IMR-90 (cell line): ENCODE results near the gene C1QTNF9B. TPM values are rescaled to one million over a fixed set of nuclear protein-coding genes. Genes with fewer than 3 reads are reported as not detected.
"Not testable (repeated sequence)": the region's sequence is repeated elsewhere in the genome, so short reads cannot be mapped to it uniquely, and the experiment has no call there.

ENCODE experiments used
- ATAC-seq: fragments of 200-7000 bp; cut with Tn5 transposase; 2 replicates; pipeline ENCODE4 v1.9.1; 2020; ENCODE audit warnings: low read depth, mild to moderate bottlenecking, moderate library complexity
- BruUV-seq: library from RNA; stranded (reverse); fragments of 400-500 nt; replicated peaks from 2 replicates; lab custom pipeline; 2021; lab: Mats Ljungman, UMichigan
- CTCF ChIA-PET: fragments of 300-600 bp; formaldehyde crosslinking; extraction: SDS; loops from one replicate; lab custom pipeline; 2021; ENCODE audit warnings: antibody characterized with exemption; lab: Yijun Ruan, JAX
- POLR2A ChIA-PET: fragments of 300-600 bp; sonication (Branson Sonifier 250); formaldehyde crosslinking; loops from one replicate; lab custom pipeline; 2022; ENCODE audit warnings: antibody characterized with exemption; ENCODE audit not compliant: unreplicated experiment; lab: Charles Lee
- DNase-seq: peaks from one replicate; pipeline ENCODE4 v3.0.0; 2013
- H2AFZ ChIP-seq: replicated peaks from 2 replicates; pipeline ENCODE3; 2013; ENCODE audit warnings: low read length, mild to moderate bottlenecking; ENCODE audit not compliant: poor library complexity
- H2AK5ac ChIP-seq: 2 replicates; pipeline ENCODE4 v1.6.1; 2013; ENCODE audit warnings: low read depth, low read length, inconsistent platforms
- H2AK9ac ChIP-seq: replicated peaks from 2 replicates; pipeline ENCODE3; 2013; ENCODE audit warnings: mild to moderate bottlenecking, low read depth, low read length, moderate library complexity; ENCODE audit not compliant: poor library complexity
- H2BK120ac ChIP-seq: 2 replicates; pipeline ENCODE4 v1.6.1; 2013; ENCODE audit warnings: low read depth, low read length, inconsistent platforms
- H2BK15ac ChIP-seq: 3 replicates; pipeline ENCODE4 v1.6.1; 2013; ENCODE audit warnings: low read depth, low read length, inconsistent platforms
- H2BK20ac ChIP-seq: 2 replicates; pipeline ENCODE4 v1.6.1; 2013; ENCODE audit warnings: low read depth, mild to moderate bottlenecking, inconsistent platforms, low read length, moderate library complexity
- H2BK5ac ChIP-seq: 2 replicates; pipeline ENCODE4 v1.6.1; 2013; ENCODE audit warnings: mild to moderate bottlenecking, low read depth, low read length, inconsistent platforms; ENCODE audit not compliant: poor library complexity, severe bottlenecking
- H3K14ac ChIP-seq: replicated peaks from 2 replicates; pipeline ENCODE4 v1.6.1; 2013; ENCODE audit warnings: low read depth, low read length, inconsistent platforms
- H3K18ac ChIP-seq: 2 replicates; pipeline ENCODE4 v1.6.1; 2013; ENCODE audit warnings: low read depth, low read length, control low read depth
- H3K23ac ChIP-seq: 2 replicates; pipeline ENCODE4 v1.6.1; 2013; ENCODE audit warnings: low read depth, low read length, inconsistent platforms
- H3K27ac ChIP-seq: 2 replicates; pipeline ENCODE4 v1.5.1; 2013; ENCODE audit warnings: mild to moderate bottlenecking, control low read depth, low read length; ENCODE audit not compliant: insufficient read depth
- H3K27me3 ChIP-seq: 2 replicates; pipeline ENCODE4 v1.6.1; 2013; ENCODE audit warnings: low read length; ENCODE audit not compliant: control insufficient read depth, insufficient read depth
- H3K36me3 ChIP-seq: 2 replicates; pipeline ENCODE4 v1.6.1; 2013; ENCODE audit warnings: low read length, mixed read lengths; ENCODE audit not compliant: control insufficient read depth, insufficient read depth
- H3K4ac ChIP-seq: 2 replicates; pipeline ENCODE4 v1.6.1; 2013; ENCODE audit warnings: low read depth, low read length, inconsistent platforms
- H3K4me1 ChIP-seq: 2 replicates; pipeline ENCODE4 v1.6.1; 2013; ENCODE audit warnings: low read length, mixed read lengths; ENCODE audit not compliant: control insufficient read depth, insufficient read depth
- H3K4me2 ChIP-seq: 2 replicates; pipeline ENCODE4 v1.6.1; 2013; ENCODE audit warnings: low read depth, mild to moderate bottlenecking, control low read depth, low read length, moderate library complexity
- H3K4me3 ChIP-seq: 2 replicates; pipeline ENCODE4 v1.5.1; 2013; ENCODE audit warnings: low read depth, mild to moderate bottlenecking, control low read depth, low read length, moderate library complexity; ENCODE audit not compliant: insufficient read depth
- H3K56ac ChIP-seq: 2 replicates; pipeline ENCODE4 v1.6.1; 2013; ENCODE audit warnings: low read length, inconsistent platforms; ENCODE audit not compliant: insufficient read depth; ENCODE audit errors: extremely low read depth
- H3K79me1 ChIP-seq, 2 experiments: 2 replicates each; pipeline ENCODE4 v1.6.1; 2013; ENCODE audit warnings: low read length in 2 of 2, inconsistent platforms in 1 of 2, low read depth in 1 of 2
- H3K9ac ChIP-seq: 2 replicates; pipeline ENCODE4 v1.6.1; 2013; ENCODE audit warnings: low read depth, low read length, control low read depth
- H3K9me1 ChIP-seq: 2 replicates; pipeline ENCODE4 v1.6.1; 2013; ENCODE audit warnings: low read length, inconsistent platforms; ENCODE audit not compliant: insufficient read depth
- H3K9me3 ChIP-seq: 2 replicates; pipeline ENCODE4 v1.6.1; 2013; ENCODE audit warnings: low read length; ENCODE audit not compliant: control insufficient read depth, insufficient read depth
- H4K20me1 ChIP-seq: 2 replicates; pipeline ENCODE4 v1.6.1; 2013; ENCODE audit warnings: low read length, inconsistent platforms; ENCODE audit not compliant: insufficient read depth
- H4K5ac ChIP-seq: 2 replicates; pipeline ENCODE4 v1.6.1; 2013; ENCODE audit warnings: mild to moderate bottlenecking, low read depth, low read length, control low read depth
- H4K8ac ChIP-seq, 2 experiments: 2 replicates each; pipeline ENCODE4 v1.6.1; 2013; ENCODE audit warnings: low read depth in 2 of 2, low read length in 2 of 2, control low read depth in 1 of 2, inconsistent platforms in 1 of 2
- H4K91ac ChIP-seq: 2 replicates; pipeline ENCODE4 v1.6.1; 2013; ENCODE audit warnings: low read depth, low read length, inconsistent platforms; ENCODE audit not compliant: insufficient read depth
- WGBS, 2 experiments: methylation state at CpG; one replicate each; pipeline versions ENCODE4 v1.1.5 to v1.1.7; 2013; ENCODE audit warnings: missing lambda C conversion rate in 2 of 2; ENCODE audit not compliant: insufficient read length in 1 of 2; ENCODE audit errors: extremely low coverage in 2 of 2; 5-methylcytosine and 5-hydroxymethylcytosine counted together
- dilution Hi-C: fragments of 300-500 bp; cut with HindIII; formaldehyde crosslinking; loops from one replicate; pipeline ENCODE4 v1.14.3; 2018; ENCODE audit warnings: low sequenced_read_pairs; ENCODE audit not compliant: unreplicated experiment
- in situ Hi-C: fragments of 300-500 bp; cut with MboI; formaldehyde crosslinking; loops from 3 replicates; pipeline ENCODE4 v1.14.3; 2019; ENCODE audit warnings: low sequenced_read_pairs, inconsistent platforms, mixed read lengths
- intact Hi-C: fragments of 100-400 bp; cut with micrococcal nuclease; formaldehyde crosslinking; loops from 2 replicates; pipeline ENCODE4 v1.10.0; 2022
- polyA plus RNA-seq, 3 experiments: library from polyadenylated mRNA; depleted of rRNA; stranded (reverse); fragments of >200 nt; gene quantifications; 2 replicates each; pipeline ENCODE4 v1.2.3, GENCODE V29; 2012; ENCODE audit warnings: low replicate concordance in 1 of 3
- total RNA-seq: library from RNA; depleted of rRNA; stranded (reverse); fragments of >200 nt; gene quantifications from 2 replicates; pipeline ENCODE4 v1.2.3, GENCODE V29; 2012

Gene C1QTNF9B
- total and polyA plus RNA-seq, 2 of the 4 experiments (the other 2 are of a cell fraction) = 0.72 to 1.1 TPM

- H3K27ac ChIP-seq, H3K79me1 ChIP-seq, H2BK120ac ChIP-seq, H3K27me3 ChIP-seq, H4K91ac ChIP-seq, H2BK5ac ChIP-seq, H3K56ac ChIP-seq, H3K9ac ChIP-seq, H2AFZ ChIP-seq, H2AK5ac ChIP-seq, H3K4me1 ChIP-seq, H3K23ac ChIP-seq, H3K4me2 ChIP-seq, H3K18ac ChIP-seq, H2AK9ac ChIP-seq, H4K5ac ChIP-seq, H3K4me3 ChIP-seq, H3K14ac ChIP-seq, H3K9me3 ChIP-seq, H4K8ac ChIP-seq, DNase-seq, H3K9me1 ChIP-seq, ATAC-seq, H3K4ac ChIP-seq, H2BK20ac ChIP-seq, BruUV-seq, H4K20me1 ChIP-seq, dilution Hi-C loops, POLR2A ChIA-PET, H3K36me3 ChIP-seq, CTCF ChIA-PET: not testable (repeated sequence)
- no CpG with 5 or more reads among the region's 12 CpGs for WGBS, 2 experiments
- H2BK15ac ChIP-seq = 0 out of 3 replicates have a peak overlapping the region, but pooled peaks have one; percentile 49
- in situ Hi-C loops = loop anchor here (25.0 kb wide), 1 partner anchor 532 kb away; no protein-coding TSS in a partner anchor
- intact Hi-C loops = loop anchor here (5.0 kb wide), 1 partner anchor 517 kb away; no protein-coding TSS in a partner anchor
Measured at GRCh38 chr13:23894746-23895145, 2.6 kb downstream of the C1QTNF9B start.

GRCh38 chr13:23893791-23894190 lies 3.5 kb downstream of the C1QTNF9B start:
- H3K23ac ChIP-seq, H2BK5ac ChIP-seq, intact Hi-C loops, H4K91ac ChIP-seq, H3K4me1 ChIP-seq, DNase-seq, H3K79me1 ChIP-seq, H2AK5ac ChIP-seq, H3K56ac ChIP-seq, H3K4ac ChIP-seq, BruUV-seq, H2BK120ac ChIP-seq, H4K8ac ChIP-seq, H2BK20ac ChIP-seq, H3K9me1 ChIP-seq, dilution Hi-C loops, H3K14ac ChIP-seq, H2AFZ ChIP-seq, H4K5ac ChIP-seq, CTCF ChIA-PET, H3K9me3 ChIP-seq, H3K36me3 ChIP-seq, H3K27me3 ChIP-seq, H3K4me2 ChIP-seq, POLR2A ChIA-PET, H3K18ac ChIP-seq, H2AK9ac ChIP-seq, H3K9ac ChIP-seq, H3K27ac ChIP-seq, H4K20me1 ChIP-seq, H3K4me3 ChIP-seq, H2BK15ac ChIP-seq, ATAC-seq: not testable (repeated sequence)
- WGBS, 2 experiments = no CpG with 5 or more reads among the region's 4 CpGs
- in situ Hi-C loops = loop anchor here (25.0 kb wide), 1 partner anchor 531 kb away; no protein-coding TSS in a partner anchor
